HG03469 (cell line): ENCODE measurements around the gene KRTAP20-4.

Source experiments
- ATAC-seq: cut with Tn5 transposase; IDR thresholded peaks from one replicate; pipeline ENCODE4 v1.9.1; 2021; ENCODE audit warnings: mild to moderate bottlenecking, moderate library complexity, moderate number of reproducible peaks; ENCODE audit not compliant: unreplicated experiment

The KRTAP20-4 gene

DNA sequence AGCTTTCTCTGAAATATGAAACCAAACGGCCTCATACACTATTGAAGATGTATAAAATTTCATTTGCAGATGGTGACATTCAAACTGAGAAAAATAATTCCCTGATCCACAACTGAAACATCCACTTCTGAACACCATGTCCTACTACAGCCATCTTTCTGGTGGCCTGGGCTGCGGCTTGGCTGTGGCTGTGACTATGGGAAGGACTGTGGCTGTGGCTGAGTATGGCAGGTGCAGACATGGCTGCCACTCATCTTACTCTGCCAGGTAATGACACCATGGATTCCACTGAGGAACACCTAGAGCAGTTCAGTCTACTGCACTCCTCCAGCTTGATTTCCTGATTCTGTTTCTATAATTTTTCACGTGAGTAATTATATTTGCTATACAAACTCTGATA lies at the start of gene KRTAP20-4:
KRTAP20-4 (plus strand) TSS at position 106 of the 400 bp plus-strand sequence.
- ATAC-seq: no peak

DNA sequence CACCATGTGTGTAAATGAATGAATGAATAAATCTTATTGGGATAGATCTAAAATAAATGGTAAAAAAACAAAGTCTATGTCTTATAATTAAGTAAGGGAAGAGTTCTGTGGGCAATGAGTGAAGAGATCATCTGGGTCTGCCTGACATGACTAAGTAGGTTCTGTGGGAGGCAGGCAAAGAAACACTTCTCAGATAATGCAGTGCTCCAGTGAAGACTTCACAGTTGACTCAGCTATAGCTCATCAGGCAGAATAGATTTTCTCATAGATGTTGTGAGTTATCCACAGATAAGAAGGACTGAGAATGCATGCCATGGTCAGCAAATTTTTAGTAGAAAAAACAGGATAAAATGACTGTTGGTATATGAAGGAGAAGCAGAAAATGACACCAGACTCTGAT lies 42.7 kb upstream of the KRTAP20-4 start:
- no peak for ATAC-seq

DNA sequence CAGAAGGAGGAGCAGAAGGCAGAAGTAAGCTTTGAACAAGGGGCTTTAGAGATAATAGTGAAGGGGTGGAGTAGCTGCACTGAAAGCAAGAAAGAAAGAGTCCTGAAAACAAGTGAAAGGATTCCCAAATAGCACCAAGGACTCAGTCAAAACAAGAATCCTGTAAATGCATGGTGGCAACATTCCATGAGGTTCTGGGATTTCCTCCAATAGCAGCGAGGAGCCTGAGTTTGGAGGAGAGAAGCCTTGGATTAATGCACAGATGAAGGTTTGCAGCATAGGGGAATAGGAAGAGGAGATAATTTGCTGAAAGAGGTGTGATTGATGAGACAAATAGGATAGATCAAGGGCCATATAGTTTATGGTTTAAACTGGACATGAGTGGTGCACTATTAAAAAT lies 41.1 kb upstream of the KRTAP20-4 start:
- no peak for ATAC-seq

DNA sequence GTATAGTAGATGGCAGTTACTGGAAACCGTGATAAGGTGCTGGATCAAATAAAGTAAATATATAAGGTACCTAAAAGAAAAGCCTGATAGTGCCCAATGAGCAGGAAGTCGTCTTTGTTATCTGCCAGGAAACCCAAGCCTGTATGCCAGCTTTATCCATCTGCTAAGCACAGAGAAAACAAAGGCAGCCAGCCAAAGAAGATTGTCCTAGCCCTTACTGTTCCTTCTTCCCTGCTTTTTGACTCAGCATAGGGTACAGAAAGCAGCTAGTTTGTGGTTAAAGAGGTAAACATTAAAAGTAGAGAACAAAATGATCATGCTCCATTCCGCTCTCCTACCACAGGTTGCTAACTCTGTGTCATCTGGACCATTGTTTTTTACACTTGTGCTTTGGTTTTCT lies 40.3 kb upstream of the KRTAP20-4 start:
- no peak for ATAC-seq

DNA sequence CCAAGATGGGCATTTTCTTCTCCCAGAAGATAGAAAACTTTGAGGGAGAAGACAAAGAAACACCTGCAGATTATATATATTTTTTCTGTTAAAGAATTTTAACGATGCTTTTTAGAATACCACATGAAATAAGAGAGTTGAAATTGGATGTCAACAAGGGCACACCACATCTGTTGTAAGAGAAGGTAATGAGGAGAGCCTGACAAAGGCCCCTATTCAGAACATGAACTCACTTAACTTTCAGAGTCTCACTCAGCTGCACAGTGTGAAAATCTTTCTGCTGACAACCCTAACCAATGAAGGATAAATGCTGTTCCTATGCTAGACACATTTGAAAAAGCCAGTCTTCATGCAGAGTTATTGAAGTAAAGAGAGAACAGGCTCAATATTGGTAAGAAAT lies 37.6 kb upstream of the KRTAP20-4 start:
- no peak for ATAC-seq

DNA sequence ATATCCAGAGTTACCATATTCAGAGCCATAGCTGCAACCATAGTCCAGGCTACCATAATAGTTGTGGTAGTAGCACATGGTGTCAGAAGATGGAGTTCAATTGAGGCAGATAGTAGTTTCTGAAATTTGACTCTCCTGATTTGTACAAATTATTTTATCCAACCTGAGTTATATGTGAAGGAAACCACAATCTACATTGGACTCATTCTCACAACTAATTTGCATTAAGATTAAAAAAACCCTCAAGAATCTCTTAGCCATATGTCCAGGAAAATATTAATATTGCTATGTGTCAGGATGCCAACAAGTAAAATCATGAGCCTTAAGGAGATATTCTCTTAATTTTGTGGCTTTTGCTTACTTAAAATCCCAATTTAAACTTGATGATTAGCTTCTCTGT lies 30.1 kb upstream of the KRTAP20-4 start, which contains the start of gene KRTAP22-2:
KRTAP22-2 (minus strand) TSS at position 101 of the 400 bp plus-strand sequence.
- ATAC-seq: no peak

DNA sequence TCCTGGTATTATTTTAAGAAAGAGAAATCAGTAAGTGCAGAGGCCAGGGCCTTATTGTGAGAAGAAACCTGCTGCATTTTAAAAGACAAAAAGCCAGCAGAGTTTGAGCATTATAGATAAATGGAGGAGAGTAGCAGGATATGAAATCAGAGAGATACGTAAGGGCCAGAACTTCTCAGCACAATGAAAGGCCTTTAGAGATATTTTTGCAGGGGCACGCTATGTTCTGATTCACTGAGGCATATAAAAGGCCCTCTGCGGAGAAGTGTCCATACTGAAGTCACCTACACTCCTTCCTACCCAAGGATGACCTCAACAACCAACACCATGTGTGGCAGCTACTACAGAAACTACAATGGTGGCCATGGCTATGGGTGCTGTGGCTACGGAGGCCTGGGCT lies 28.3 kb upstream of the KRTAP20-4 start, which contains the start of gene KRTAP6-3:
KRTAP6-3 (plus strand) TSS at position 301 of the 400 bp plus-strand sequence; CDS start at position 307, 6 bp downstream.
- ATAC-seq: no peak

DNA sequence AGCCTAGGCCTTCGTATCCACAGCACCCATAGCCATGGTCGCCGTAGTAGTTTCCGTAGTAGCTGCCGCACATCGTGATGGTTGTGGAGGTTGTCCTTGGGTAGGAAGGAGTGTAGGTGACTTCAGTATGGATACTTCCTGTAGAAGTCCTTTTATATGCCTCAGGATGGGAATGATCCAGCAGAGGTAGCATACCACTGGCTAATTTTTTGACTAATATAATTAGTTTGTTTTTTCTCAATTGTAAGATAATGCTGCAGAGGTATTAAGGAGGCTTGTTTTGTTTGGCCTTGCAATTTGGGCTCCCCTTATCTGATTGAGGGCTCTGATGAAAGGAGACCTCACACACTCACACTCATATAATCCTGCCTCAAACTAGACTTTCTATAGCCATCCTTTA lies 21.6 kb upstream of the KRTAP20-4 start, which contains the start of gene KRTAP6-2:
KRTAP6-2 (minus strand) TSS at position 101 of the 400 bp plus-strand sequence; CDS start at position 73, 28 bp downstream.
- no peak for ATAC-seq

DNA sequence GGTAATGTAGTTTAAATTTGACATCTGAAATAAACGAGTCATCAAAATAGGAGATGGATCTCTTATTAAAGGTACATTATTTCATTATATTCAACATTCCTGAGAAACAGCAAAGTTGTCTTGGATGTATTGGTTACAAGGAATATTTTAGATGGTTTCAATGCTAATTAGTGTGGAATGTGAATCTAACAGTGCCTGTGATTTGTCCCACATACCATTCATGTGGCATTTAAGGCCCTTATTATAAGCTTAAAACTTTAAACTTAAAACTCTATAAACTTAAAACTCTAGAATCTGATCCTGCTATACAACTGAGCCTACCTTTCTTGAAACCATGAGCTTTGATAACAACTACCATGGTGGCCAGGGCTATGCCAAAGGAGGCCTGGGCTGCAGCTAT lies 19.6 kb upstream of the KRTAP20-4 start, which contains the start of gene KRTAP22-1:
KRTAP22-1 (plus strand) TSS at position 301 of the 400 bp plus-strand sequence.
- ATAC-seq: no peak

DNA sequence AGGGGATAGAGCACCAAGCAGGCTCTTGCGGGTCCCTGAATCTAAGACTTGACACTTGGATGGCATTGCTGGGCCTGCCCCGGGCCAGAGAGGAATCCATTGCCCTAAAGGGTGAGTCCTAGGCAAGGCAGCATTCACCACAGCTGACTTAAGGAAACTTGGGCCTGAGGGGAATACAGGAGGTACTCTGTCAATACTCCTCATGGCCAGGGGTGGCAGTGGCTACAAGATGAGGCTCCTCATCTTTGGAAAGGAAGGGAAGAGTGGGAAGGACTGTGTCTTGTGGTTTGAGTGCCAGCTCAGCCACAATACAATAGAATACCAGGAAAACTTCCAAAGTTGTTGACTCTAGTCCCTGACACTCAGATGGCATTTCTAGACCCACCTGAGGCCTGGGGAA lies 14.5 kb upstream of the KRTAP20-4 start:
- no peak for ATAC-seq

DNA sequence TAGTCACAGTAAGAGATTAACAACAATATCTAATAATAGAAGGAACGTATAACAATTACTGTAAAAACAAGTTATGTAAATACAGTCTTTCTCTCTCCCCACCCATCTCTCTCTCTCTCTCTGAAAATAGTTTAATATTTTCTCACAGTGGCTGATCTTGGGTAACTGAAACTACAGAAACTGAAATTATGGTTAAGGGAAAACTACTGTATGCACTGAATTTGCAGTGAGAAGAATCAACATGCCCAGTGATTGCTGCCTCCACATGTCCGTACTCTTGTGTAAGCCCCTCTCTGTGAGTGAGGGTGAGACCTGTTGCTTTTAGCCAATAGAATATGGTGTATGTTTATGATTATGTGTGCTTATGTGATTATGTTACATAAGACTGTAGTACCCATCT lies 8.3 kb upstream of the KRTAP20-4 start:
- no peak for ATAC-seq

DNA sequence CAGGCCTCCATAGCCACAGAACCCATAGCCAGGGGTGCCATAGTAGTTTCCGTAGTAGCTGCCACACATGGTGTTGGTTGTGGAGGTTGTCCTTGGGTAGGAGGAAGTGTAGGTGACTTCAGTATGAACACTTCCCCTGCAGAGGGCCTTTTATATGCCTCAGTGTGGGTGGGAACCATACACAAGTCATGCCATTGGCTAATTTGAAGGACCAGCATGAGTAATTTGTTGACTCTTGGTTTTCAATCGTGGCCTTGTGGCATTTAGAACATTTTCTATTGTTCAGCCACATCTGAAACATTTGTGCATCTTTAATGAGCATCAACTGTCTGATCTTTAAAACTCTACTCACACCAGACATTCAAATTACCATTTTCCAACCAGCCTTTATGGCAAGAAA lies 6.6 kb upstream of the KRTAP20-4 start, which contains the start of gene KRTAP6-1:
KRTAP6-1 (minus strand) TSS at position 95 of the 400 bp plus-strand sequence; CDS start at position 69, 26 bp downstream.
- ATAC-seq: no peak

DNA sequence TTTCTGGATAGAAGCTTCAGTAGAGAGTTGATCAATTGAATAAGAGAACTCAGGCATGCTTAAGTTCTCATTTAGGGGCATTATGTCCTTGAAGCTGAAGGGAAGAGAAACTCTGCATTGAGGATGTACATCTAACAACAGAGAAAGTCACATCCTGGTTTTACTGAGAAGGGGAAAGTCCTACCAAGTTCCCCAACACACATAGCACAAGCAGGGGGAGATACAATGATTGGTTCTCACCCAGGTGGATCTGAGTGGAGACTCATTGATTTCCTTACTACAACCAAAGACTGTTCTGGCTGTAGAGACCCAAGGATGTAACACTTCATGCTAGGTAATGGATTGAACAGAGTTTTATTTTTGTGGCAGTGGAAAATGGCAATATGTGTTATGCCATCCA lies 5.2 kb upstream of the KRTAP20-4 start:
- ATAC-seq: no peak

DNA sequence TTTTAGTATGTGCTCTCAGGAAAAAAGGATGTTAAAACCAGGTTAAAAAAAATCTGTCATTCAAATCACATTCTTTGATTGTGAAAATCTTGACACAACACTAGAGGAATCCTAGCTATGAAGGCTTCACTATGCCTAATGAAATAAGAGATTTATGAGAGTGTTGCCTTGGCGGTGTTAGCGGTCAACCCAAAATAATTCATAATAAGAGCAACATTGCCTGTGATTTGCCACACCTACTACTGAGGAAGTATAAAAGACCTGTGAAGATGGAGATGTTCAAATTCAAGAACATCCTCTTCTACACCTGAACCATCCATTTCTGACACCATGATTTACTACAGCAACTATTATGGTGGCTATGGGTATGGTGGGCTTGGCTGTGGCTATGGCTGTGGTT lies 4.3 kb upstream of the KRTAP20-4 start, which contains the start of gene KRTAP20-1:
KRTAP20-1 (plus strand) TSS at position 301 of the 400 bp plus-strand sequence; CDS start at position 331, 30 bp downstream.
- ATAC-seq: no peak

DNA sequence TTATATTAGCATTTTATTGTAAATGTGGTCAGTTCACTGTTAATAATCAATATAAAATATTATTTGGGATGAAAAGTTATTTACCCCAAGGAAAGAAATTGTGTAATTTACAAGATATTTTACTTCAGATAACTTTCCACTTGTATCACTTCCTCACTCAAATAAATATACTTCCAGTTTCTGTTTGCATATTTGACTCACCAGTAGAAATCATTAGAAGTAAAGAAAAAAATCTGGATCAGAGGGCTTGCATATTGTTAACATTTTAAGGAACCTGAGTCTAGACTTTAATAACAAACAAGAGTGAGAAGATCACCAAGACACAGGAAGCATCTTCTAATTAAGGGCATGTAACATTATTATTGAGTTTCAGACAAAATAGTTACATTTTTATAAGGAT lies 347 bp upstream of the KRTAP20-4 start:
- ATAC-seq: no peak

DNA sequence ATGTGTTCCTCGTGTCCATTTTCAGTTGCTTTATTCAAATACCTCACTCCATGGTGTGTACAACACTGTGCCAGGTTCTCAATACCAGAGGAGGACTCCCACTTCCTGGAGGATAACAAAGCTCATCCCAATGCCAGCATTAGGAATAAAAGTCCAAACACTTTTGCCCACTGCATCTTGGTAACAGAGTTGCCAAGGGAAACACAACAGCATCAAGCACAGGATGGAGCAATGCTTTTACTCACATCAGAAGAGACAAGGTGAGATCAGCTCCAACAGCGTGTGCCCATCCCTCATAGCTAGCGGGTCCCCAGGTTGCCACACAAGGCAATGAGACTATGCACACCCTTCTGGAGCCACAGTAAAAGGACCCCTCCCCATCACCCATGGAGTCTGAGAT lies 2.9 kb downstream of the KRTAP20-4 start:
- ATAC-seq: no peak

DNA sequence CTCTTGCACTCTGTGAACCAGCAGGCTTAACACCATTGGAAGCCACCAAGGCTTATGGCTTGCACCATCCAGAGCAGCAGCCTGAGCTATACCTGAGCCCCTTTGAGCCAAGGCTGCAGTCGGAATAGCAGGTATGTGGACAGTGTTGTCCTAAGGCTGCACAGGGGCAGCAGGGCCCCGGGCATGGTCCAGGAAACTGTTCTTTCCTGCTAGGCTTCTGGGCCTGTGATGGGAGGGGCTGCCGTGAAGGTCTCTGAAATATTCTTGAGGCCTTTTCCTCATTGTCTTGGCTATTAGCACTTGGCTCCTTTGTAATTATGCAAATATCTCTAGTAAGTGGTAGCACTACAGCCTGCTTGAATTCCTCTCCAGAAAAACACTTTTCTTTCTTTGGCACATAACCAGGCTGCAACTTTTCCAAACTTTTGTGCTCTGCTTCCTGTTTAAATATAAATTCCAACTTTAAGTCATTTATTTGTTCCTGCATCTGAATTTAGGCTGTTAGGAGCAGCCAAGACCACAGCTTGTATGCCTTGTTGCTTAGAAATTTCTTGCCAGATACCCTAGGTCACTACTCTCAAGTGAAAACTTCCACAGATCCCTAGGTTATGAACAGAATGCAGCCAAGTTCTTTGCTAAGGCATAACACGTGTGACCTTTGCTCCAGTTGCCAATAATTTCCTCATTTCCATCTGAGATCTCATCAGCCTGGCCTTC lies 5.2 kb downstream of the KRTAP20-4 start:
- no peak for ATAC-seq

DNA sequence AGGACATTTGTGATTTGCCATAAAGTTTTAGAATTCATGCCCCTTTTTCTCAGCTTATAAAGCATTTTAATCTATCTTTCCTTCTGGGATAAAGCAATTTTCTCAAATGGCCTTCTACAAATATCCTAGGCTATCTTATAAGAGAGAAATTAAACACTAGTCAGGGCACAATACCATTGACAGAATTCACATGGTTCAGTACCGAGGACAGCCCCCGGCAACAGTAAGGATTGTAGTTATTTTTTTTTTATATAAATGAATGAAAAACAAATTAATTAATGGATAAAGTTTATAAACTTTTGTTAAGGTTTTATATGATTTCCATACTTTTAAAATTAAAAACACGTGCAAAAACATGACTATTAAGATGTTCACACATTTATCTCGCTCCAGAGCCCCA lies 7.7 kb downstream of the KRTAP20-4 start:
- no peak for ATAC-seq

DNA sequence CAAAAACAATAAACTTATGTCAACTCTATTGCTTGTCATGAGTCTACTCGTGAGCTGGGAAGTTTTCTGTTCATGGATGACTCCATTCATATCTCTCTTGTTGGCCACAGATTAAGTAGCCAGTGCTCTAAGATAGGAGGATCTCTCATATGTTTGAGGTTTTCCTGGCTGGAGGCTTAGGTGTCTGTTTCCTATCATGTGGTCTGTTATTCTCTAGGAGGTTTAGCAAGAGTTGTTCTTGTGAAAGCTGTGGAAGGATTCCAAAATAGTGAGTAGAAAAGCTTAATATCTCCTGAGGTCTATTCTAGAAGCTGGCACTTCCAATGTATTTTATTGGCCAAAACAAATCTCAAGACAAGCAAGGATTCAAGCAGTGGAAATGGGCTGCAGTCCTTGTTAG lies 8.8 kb downstream of the KRTAP20-4 start:
- ATAC-seq: no peak

DNA sequence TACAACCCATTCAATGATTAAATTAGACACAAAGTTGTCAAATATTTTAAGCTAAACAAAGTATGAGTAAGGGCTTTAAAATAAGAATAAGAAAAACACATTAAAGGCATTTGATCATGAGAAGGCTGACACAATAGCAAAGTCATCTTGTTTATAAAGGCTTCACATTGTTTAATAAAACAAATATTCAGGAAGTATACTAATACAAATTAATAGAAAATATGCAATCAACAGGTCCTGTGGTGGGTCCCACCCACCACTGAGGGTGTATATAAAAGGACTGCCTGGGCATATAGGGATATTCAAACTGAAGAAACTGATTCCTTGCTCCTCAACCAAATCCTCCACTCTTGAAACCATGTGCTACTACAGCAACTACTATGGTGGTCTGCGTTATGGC lies 14.5 kb downstream of the KRTAP20-4 start, which contains the start of gene KRTAP20-2:
KRTAP20-2 (plus strand) TSS at position 301 of the 400 bp plus-strand sequence; CDS start at position 359, 58 bp downstream.
- no peak for ATAC-seq

DNA sequence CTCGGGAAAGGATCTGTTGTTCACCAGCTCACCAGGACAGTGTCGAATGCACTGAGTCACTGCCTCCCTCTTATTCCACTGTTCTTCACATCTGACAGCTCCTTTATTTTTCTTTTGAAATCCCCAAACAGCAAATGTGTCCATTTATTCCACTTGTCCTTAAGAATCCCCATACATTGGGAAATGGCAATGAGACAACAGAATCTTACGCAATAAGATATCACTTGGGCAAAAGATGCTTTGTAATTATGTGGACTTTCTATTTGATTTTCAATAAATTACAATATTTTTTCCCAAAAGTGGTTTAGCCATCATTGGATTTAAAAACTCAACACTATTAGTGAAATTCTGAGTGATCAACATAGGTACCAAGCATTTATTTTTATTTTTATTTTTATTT lies 18.3 kb downstream of the KRTAP20-4 start:
- no peak for ATAC-seq

DNA sequence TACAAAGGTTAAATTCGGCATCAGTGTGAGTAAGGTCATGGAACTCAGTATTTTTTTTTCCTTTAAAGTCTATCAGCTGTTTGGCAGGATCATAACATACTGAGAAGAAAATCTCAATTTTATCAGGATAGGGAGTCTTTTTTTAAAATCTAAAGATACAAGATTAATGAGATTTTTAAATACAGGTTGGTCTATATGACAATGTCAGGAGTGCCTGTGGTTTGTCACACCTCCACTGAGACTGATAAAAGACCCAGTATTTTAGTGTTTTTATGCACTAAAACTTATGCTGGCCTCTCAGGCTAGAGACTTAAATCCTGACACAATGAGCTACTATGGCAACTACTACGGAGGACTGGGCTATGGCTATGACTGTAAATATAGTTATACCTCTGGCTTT lies 22.1 kb downstream of the KRTAP20-4 start, which contains the start of gene KRTAP20-3:
KRTAP20-3 (plus strand) TSS at position 301 of the 400 bp plus-strand sequence.
- ATAC-seq: no peak
